NB4 (cell line): ENCODE results near the gene CBFA2T3.

ENCODE experiments used
- POLR2A ChIP-seq: IDR thresholded peaks from 2 replicates; pipeline ENCODE4 v1.6.1; 2011; ENCODE audit warnings: mild to moderate bottlenecking; ENCODE audit not compliant: insufficient read length; ENCODE audit errors: extremely low read depth
- TF ChIP-seq, protein P1 (sequence below): IDR thresholded peaks from one replicate; pipeline ENCODE4 v1.5.1; 2012; ENCODE audit warnings: low read depth, low read length

DNA sequence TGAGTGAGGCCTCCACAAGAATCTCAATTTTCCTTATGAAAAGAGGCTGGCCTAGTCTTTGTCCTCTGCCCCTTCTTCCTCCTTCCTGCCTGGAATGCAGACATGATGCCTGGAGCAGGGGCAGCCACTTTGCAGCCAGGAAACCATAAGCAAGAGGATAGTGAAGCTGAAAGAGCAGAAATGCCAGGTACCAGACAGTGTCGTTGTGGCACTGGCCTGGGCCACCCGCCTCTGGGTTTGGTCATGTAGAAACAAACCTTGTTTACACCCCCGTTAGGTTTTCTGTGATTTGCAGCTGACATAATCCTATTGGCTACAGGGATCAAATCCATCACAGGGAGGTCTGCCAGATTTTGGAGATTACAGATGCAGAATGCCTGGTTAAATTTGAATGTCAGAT lies 16.5 kb downstream of the CBFA2T3 start:
- TF ChIP-seq, protein P1, sequence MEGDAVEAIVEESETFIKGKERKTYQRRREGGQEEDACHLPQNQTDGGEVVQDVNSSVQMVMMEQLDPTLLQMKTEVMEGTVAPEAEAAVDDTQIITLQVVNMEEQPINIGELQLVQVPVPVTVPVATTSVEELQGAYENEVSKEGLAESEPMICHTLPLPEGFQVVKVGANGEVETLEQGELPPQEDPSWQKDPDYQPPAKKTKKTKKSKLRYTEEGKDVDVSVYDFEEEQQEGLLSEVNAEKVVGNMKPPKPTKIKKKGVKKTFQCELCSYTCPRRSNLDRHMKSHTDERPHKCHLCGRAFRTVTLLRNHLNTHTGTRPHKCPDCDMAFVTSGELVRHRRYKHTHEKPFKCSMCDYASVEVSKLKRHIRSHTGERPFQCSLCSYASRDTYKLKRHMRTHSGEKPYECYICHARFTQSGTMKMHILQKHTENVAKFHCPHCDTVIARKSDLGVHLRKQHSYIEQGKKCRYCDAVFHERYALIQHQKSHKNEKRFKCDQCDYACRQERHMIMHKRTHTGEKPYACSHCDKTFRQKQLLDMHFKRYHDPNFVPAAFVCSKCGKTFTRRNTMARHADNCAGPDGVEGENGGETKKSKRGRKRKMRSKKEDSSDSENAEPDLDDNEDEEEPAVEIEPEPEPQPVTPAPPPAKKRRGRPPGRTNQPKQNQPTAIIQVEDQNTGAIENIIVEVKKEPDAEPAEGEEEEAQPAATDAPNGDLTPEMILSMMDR: no peak
- TF ChIP-seq POLR2A: no peak
